SK-N-SH treated with all-trans-retinoic acid at 6 μM for 48 hours (cell line): ENCODE measurements around the gene STMN1.

Experiments
- ARNTL ChIP-seq: fragments of 450-650 bp; formaldehyde crosslinking; IDR thresholded peaks from 2 replicates; pipeline ENCODE4 v1.5.0; 2020; ENCODE audit warnings: low read depth, mild to moderate bottlenecking, moderate library complexity, borderline replicate concordance
- BACH2 ChIP-seq: fragments of 250-450 bp; sonication (Bioruptor Pico); IDR thresholded peaks from 2 replicates; pipeline ENCODE4 v1.9.0; 2021; ENCODE audit warnings: mild to moderate bottlenecking, borderline replicate concordance
- CREB5 ChIP-seq: fragments of 250-450 bp; sonication (Bioruptor Pico); IDR thresholded peaks from 2 replicates; pipeline ENCODE4 v1.5.1; 2020; ENCODE audit warnings: low read depth, mild to moderate bottlenecking, moderate library complexity
- CSDC2 ChIP-seq: fragments of 250-450 bp; sonication (Bioruptor Pico); IDR thresholded peaks from 2 replicates; pipeline ENCODE4 v1.5.0; 2020; ENCODE audit warnings: mild to moderate bottlenecking, moderate library complexity
- CSRNP3 ChIP-seq: fragments of 250-450 bp; sonication (Bioruptor Pico); IDR thresholded peaks from 2 replicates; pipeline ENCODE4 v1.5.1; 2021; ENCODE audit warnings: mild to moderate bottlenecking, moderate library complexity
- ISL1 ChIP-seq: fragments of 250-450 bp; sonication (Bioruptor Pico); IDR thresholded peaks from 2 replicates; pipeline ENCODE4 v2.1.2; 2022; ENCODE audit warnings: mild to moderate bottlenecking, moderate library complexity
- OSR1 ChIP-seq: fragments of 250-450 bp; sonication (Bioruptor Pico); IDR thresholded peaks from 2 replicates; pipeline ENCODE4 v1.8.0; 2022; ENCODE audit warnings: moderate library complexity, mild to moderate bottlenecking, inconsistent platforms
- POU6F1 ChIP-seq: fragments of 250-450 bp; sonication (Bioruptor Pico); IDR thresholded peaks from 2 replicates; pipeline ENCODE4 v1.8.0; 2021; ENCODE audit warnings: low read depth, mild to moderate bottlenecking, moderate library complexity, borderline replicate concordance
- TOX ChIP-seq: fragments of 250-450 bp; sonication (Bioruptor Pico); IDR thresholded peaks from 2 replicates; pipeline ENCODE4 v1.8.0; 2021; ENCODE audit warnings: mild to moderate bottlenecking, moderate library complexity, borderline replicate concordance
- ZFP3 ChIP-seq: fragments of 250-450 bp; sonication (Bioruptor Pico); IDR thresholded peaks from 2 replicates; pipeline ENCODE4 v1.5.0; 2020; ENCODE audit warnings: mild to moderate bottlenecking, moderate library complexity
- ZNF70 ChIP-seq: fragments of 450-650 bp; formaldehyde crosslinking; IDR thresholded peaks from 2 replicates; pipeline ENCODE4 v1.5.0; 2020; ENCODE audit warnings: mild to moderate bottlenecking, moderate library complexity
- ZNF8 ChIP-seq: fragments of 450-650 bp; formaldehyde crosslinking; IDR thresholded peaks from 2 replicates; pipeline ENCODE4 v1.5.0; 2020; ENCODE audit warnings: mild to moderate bottlenecking, moderate library complexity

- TF ChIP-seq CREB5 (CRISPR knock-in tag) (no peak), BACH2 (CRISPR knock-in tag) (no peak), ZNF8 (no peak), CSDC2 (CRISPR knock-in tag) (no peak), ISL1 (CRISPR knock-in tag) (no peak), ZFP3 (CRISPR knock-in tag) (no peak), TOX (CRISPR knock-in tag) (no peak), POU6F1 (no peak), ZNF70 (CRISPR knock-in tag) (no peak), ARNTL (CRISPR knock-in tag) (no peak), CSRNP3 (no peak), OSR1 (no peak)
Observed at GRCh38 chr1:25952841-25953401, 46.7 kb upstream of the STMN1 start.
